ENCODE measurements around the gene TPM4. TPM values are rescaled to one million over a fixed set of nuclear protein-coding genes. Genes with fewer than 3 reads are reported as not detected.

Gene TPM4
- total and polyA plus RNA-seq, 2 donors (not counting 1 experiment from before 2014, with no cell fraction given): 65.4 to 127 TPM

- POLR2A ChIA-PET: interaction anchor here (0.7 kb wide), 2 partner anchors 20 to 54 kb away, joined by 6 to 7 read pairs; no protein-coding TSS in a partner anchor
- no peak overlapping the region for H3K4me3 ChIP-seq (ENCODE audit: control extremely low read depth in 1 of 5, extremely low read depth in 1 of 5, insufficient read depth in 1 of 5, low read depth in 2 of 5, low read length in 4 of 5)
- H3K9me3 Mint-ChIP-seq (ENCODE audit: insufficient read depth): no peaks in the 10 kb centered on the region
- H4K20me1 ChIP-seq (ENCODE audit: control insufficient read depth, insufficient read depth, low read length, poor library complexity, severe bottlenecking): peaks cover 56% of the 10 kb centered on the region
- H3K27me3 ChIP-seq (replicated peaks in 1 of 4; ENCODE audit: control extremely low read depth in 1 of 4, control insufficient read depth in 3 of 4, insufficient read depth in 4 of 4, low read length in 3 of 4): no peaks in the 10 kb centered on the region
- H3K9ac ChIP-seq (ENCODE audit: low read length): no peak overlapping the region
- peaks cover 56% of the 10 kb centered on the region for H3K4me1 Mint-ChIP-seq
- peak overlapping the region; percentile 70 for H3K27ac Mint-ChIP-seq
- H3K4me3 Mint-ChIP-seq: no peak overlapping the region
- intact Hi-C loops (cut with micrococcal nuclease): no loop called here
- TF ChIP-seq, protein P1, sequence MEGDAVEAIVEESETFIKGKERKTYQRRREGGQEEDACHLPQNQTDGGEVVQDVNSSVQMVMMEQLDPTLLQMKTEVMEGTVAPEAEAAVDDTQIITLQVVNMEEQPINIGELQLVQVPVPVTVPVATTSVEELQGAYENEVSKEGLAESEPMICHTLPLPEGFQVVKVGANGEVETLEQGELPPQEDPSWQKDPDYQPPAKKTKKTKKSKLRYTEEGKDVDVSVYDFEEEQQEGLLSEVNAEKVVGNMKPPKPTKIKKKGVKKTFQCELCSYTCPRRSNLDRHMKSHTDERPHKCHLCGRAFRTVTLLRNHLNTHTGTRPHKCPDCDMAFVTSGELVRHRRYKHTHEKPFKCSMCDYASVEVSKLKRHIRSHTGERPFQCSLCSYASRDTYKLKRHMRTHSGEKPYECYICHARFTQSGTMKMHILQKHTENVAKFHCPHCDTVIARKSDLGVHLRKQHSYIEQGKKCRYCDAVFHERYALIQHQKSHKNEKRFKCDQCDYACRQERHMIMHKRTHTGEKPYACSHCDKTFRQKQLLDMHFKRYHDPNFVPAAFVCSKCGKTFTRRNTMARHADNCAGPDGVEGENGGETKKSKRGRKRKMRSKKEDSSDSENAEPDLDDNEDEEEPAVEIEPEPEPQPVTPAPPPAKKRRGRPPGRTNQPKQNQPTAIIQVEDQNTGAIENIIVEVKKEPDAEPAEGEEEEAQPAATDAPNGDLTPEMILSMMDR (IDR thresholded peaks at IDR 0.05): no peak
- no peak for TF ChIP-seq EZH2 (IDR thresholded peaks at IDR 0.05; ENCODE audit: borderline replicate concordance, insufficient read depth, low read depth, low read length, poor library complexity, severe bottlenecking)
- peaks cover 10 to 74% of the 10 kb centered on the region in 2 experiments for H3K36me3 ChIP-seq (replicated peaks in 1 of 2; ENCODE audit: control extremely low read depth in 1 of 2, control insufficient read depth in 1 of 2, extremely low read depth in 1 of 2, insufficient read depth in 2 of 2, low read length in 1 of 2)
- ATAC-seq (ENCODE audit: low read depth) (no peak), DNase-seq (no peak)
- CTCF ChIA-PET: interaction anchor here (0.7 to 6.9 kb wide), 8 partner anchors 13 to 98 kb away, joined by 3 to 57 read pairs (median 6); no protein-coding TSS in a partner anchor
- H3K79me2 ChIP-seq (ENCODE audit: control insufficient read depth, insufficient read depth, low read length): peaks cover 100% of the 10 kb centered on the region
- H3K9me3 ChIP-seq (ENCODE audit: control extremely low read depth in 1 of 3, control insufficient read depth in 2 of 3, insufficient read depth in 1 of 3, low read length in 2 of 3): no peaks in the 10 kb centered on the region
- no peak overlapping the region for H3K27ac ChIP-seq (ENCODE audit: low read length in 2 of 2)
- H3K4me2 ChIP-seq (replicated peaks; ENCODE audit: low read depth, low read length, poor library complexity, severe bottlenecking): no peak overlapping the region
- WGBS (ENCODE audit: insufficient coverage): 86% methylated on average over 10 of the region's 11 CpGs
- no peaks in the 10 kb centered on the region for H3K27me3 Mint-ChIP-seq
- H3K4me1 ChIP-seq (ENCODE audit: control insufficient read depth in 2 of 2, insufficient read depth in 2 of 2, low read length in 2 of 2): peaks cover 37 to 66% of the 10 kb centered on the region in 2 donors
- H2AFZ ChIP-seq (ENCODE audit: insufficient read depth, low read depth, low read length, poor library complexity, severe bottlenecking): no peak overlapping the region
Observed at GRCh38 chr19:16084067-16084685, 7.9 kb downstream of the TPM4 start.

DNA sequence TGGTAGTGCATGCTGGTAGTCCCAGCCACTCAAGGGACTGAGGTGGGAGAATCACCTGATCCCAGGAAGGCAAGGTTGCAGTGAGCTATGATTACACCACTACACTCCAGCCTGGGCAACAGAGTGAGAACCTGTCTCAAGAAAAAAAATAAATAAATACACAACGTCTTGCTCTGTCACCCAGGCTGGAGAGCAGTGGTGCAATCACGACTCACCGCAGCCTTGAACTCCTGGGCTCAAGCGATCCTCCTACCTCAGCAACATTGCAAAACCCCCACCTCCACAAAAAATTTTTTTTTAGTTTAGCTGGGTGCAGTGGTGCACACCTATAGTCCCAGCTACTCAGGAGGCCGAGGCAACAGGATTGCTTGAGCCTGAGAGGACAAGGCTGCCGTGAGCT lies 8.8 kb downstream of the TPM4 start:
- H3K4me3 Mint-ChIP-seq: no peak overlapping the region
- CTCF ChIA-PET: interaction anchor here (1.5 to 6.9 kb wide), 6 partner anchors 14 to 100 kb away, joined by 4 to 57 read pairs (median 7); partner anchors contain the start of gene FAM32A

More for the DNA sequence above, 8.8 kb downstream of the TPM4 start:
- no peak overlapping the region for H3K4me3 ChIP-seq (ENCODE audit: control extremely low read depth in 1 of 5, extremely low read depth in 1 of 5, insufficient read depth in 1 of 5, low read depth in 2 of 5, low read length in 4 of 5)
- peak overlapping the region; percentile 26 for H3K27ac Mint-ChIP-seq
- H3K4me1 ChIP-seq (ENCODE audit: control insufficient read depth in 2 of 2, insufficient read depth in 2 of 2, low read length in 2 of 2): peaks cover 27 to 57% of the 10 kb centered on the region in 2 donors
- no peak overlapping the region for H3K9ac ChIP-seq (ENCODE audit: low read length)
- no peaks in the 10 kb centered on the region for H3K9me3 Mint-ChIP-seq (ENCODE audit: insufficient read depth)
- peaks cover 58% of the 10 kb centered on the region for H4K20me1 ChIP-seq (ENCODE audit: control insufficient read depth, insufficient read depth, low read length, poor library complexity, severe bottlenecking)
- H3K27me3 ChIP-seq (replicated peaks in 1 of 4; ENCODE audit: control extremely low read depth in 1 of 4, control insufficient read depth in 3 of 4, insufficient read depth in 4 of 4, low read length in 3 of 4): no peaks in the 10 kb centered on the region
- no peak overlapping the region for H2AFZ ChIP-seq (ENCODE audit: insufficient read depth, low read depth, low read length, poor library complexity, severe bottlenecking)
- no peaks in the 10 kb centered on the region for H3K27me3 Mint-ChIP-seq
- TF ChIP-seq EZH2 (IDR thresholded peaks at IDR 0.05; ENCODE audit: borderline replicate concordance, insufficient read depth, low read depth, low read length, poor library complexity, severe bottlenecking): no peak
- TF ChIP-seq, protein P1 (IDR thresholded peaks at IDR 0.05): no peak
- DNase-seq (no peak), ATAC-seq (ENCODE audit: low read depth) (no peak)
- H3K9me3 ChIP-seq (ENCODE audit: control extremely low read depth in 1 of 3, control insufficient read depth in 2 of 3, insufficient read depth in 1 of 3, low read length in 2 of 3): no peaks in the 10 kb centered on the region
- 73% methylated on average over 4 of the region's 6 CpGs for WGBS (ENCODE audit: insufficient coverage)
- peaks cover 98% of the 10 kb centered on the region for H3K79me2 ChIP-seq (ENCODE audit: control insufficient read depth, insufficient read depth, low read length)
- intact Hi-C loops (cut with micrococcal nuclease): no loop called here
- POLR2A ChIA-PET: interaction anchor here (0.6 to 0.9 kb wide), 3 partner anchors 12 to 35 kb away, joined by 4 to 6 read pairs (median 4); no protein-coding TSS in a partner anchor
- H3K4me2 ChIP-seq (replicated peaks; ENCODE audit: low read depth, low read length, poor library complexity, severe bottlenecking): no peak overlapping the region
- peak overlapping the region in 1 of 2 donors; percentile 24 for H3K27ac ChIP-seq (ENCODE audit: low read length in 2 of 2)
- H3K4me1 Mint-ChIP-seq: peaks cover 49% of the 10 kb centered on the region
- peaks cover 10 to 82% of the 10 kb centered on the region in 2 experiments for H3K36me3 ChIP-seq (replicated peaks in 1 of 2; ENCODE audit: control extremely low read depth in 1 of 2, control insufficient read depth in 1 of 2, extremely low read depth in 1 of 2, insufficient read depth in 2 of 2, low read length in 1 of 2)
